ENCODE results near the gene CYP24A1. TPM values are rescaled to one million over a fixed set of nuclear protein-coding genes. Genes with fewer than 3 reads are reported as not detected.
"Not testable (repeated sequence)": the region's sequence is repeated elsewhere in the genome, so short reads cannot be mapped to it uniquely, and the experiment has no call there.

Gene CYP24A1
- total and polyA plus RNA-seq, 2 donors (not counting 1 experiment from before 2014, with no cell fraction given), result not detected

- Histone ChIP-seq H3K27me3 (replicated peaks in 1 of 4; ENCODE audit: control extremely low read depth in 1 of 4, control insufficient read depth in 3 of 4, insufficient read depth in 4 of 4, low read length in 3 of 4) (peaks cover 0 to 12% (median 3%) of the 10 kb centered on the region in 4 experiments), H4K20me1 (ENCODE audit: control insufficient read depth, insufficient read depth, low read length, poor library complexity, severe bottlenecking) (no peaks in the 10 kb centered on the region), H3K27ac (ENCODE audit: low read length in 2 of 2) (no peak overlapping the region), H3K9ac (ENCODE audit: low read length) (no peak overlapping the region), H3K79me2 (ENCODE audit: control insufficient read depth, insufficient read depth, low read length) (no peaks in the 10 kb centered on the region), H3K9me3 (ENCODE audit: control extremely low read depth in 1 of 3, control insufficient read depth in 2 of 3, insufficient read depth in 1 of 3, low read length in 2 of 3) (peaks cover 2 to 3% (median 2%) of the 10 kb centered on the region in 3 donors), H3K4me1 (ENCODE audit: control insufficient read depth in 2 of 2, insufficient read depth in 2 of 2, low read length in 2 of 2) (no peaks in the 10 kb centered on the region), H3K36me3 (replicated peaks in 1 of 2; ENCODE audit: control extremely low read depth in 1 of 2, control insufficient read depth in 1 of 2, extremely low read depth in 1 of 2, insufficient read depth in 2 of 2, low read length in 1 of 2) (no peaks in the 10 kb centered on the region), H2AFZ (ENCODE audit: insufficient read depth, low read depth, low read length, poor library complexity, severe bottlenecking) (no peak overlapping the region), H3K4me3 (ENCODE audit: control extremely low read depth in 1 of 5, extremely low read depth in 1 of 5, insufficient read depth in 1 of 5, low read depth in 2 of 5, low read length in 4 of 5) (no peak overlapping the region), H3K4me2 (replicated peaks; ENCODE audit: low read depth, low read length, poor library complexity, severe bottlenecking) (no peak overlapping the region)
- peaks cover 2% of the 10 kb centered on the region for H3K4me1 Mint-ChIP-seq
- intact Hi-C loops (cut with micrococcal nuclease), result no loop called here
- POLR2A ChIA-PET, result no interaction called here
- CTCF ChIA-PET, result no interaction called here
- no peaks in the 10 kb centered on the region for H3K27me3 Mint-ChIP-seq
- ATAC-seq (ENCODE audit: low read depth), result no peak
- no peak for DNase-seq
- 97% methylated on average over 7 of the region's 8 CpGs for WGBS (ENCODE audit: insufficient coverage)
- H3K27ac Mint-ChIP-seq, result no peak overlapping the region
- TF ChIP-seq, protein P1, sequence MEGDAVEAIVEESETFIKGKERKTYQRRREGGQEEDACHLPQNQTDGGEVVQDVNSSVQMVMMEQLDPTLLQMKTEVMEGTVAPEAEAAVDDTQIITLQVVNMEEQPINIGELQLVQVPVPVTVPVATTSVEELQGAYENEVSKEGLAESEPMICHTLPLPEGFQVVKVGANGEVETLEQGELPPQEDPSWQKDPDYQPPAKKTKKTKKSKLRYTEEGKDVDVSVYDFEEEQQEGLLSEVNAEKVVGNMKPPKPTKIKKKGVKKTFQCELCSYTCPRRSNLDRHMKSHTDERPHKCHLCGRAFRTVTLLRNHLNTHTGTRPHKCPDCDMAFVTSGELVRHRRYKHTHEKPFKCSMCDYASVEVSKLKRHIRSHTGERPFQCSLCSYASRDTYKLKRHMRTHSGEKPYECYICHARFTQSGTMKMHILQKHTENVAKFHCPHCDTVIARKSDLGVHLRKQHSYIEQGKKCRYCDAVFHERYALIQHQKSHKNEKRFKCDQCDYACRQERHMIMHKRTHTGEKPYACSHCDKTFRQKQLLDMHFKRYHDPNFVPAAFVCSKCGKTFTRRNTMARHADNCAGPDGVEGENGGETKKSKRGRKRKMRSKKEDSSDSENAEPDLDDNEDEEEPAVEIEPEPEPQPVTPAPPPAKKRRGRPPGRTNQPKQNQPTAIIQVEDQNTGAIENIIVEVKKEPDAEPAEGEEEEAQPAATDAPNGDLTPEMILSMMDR (IDR thresholded peaks at IDR 0.05), result no peak
- no peak for TF ChIP-seq EZH2 (IDR thresholded peaks at IDR 0.05; ENCODE audit: borderline replicate concordance, insufficient read depth, low read depth, low read length, poor library complexity, severe bottlenecking)
- H3K9me3 Mint-ChIP-seq (ENCODE audit: insufficient read depth), result no peaks in the 10 kb centered on the region
- no peak overlapping the region for H3K4me3 Mint-ChIP-seq
These were observed 41.8 kb downstream of the CYP24A1 start for GRCh38 chr20:54131675-54132611.

DNA sequence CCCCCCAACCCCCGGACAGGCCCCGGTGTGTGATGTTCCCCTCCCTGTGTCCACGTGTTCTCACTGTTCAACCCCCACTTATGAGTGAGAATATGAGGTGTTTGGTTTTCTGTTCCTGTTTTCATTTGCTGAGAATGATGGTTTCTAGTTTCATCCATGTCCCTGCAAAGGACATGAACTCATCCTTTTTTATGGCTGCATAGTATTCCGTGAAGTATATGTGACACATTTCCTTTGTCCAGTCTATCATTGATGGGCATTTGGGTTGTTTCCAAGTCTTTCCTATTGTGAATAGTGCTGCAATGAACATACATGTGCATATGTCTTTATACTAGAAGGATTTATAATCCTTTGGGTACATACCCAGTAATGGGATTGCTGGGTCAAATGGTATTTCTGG is 42.7 kb downstream of the CYP24A1 start:
- WGBS (ENCODE audit: insufficient coverage), result no CpG with 5 or more reads among the region's 4 CpGs
- not testable (repeated sequence) for H3K4me2 ChIP-seq (replicated peaks; ENCODE audit: low read depth, low read length, poor library complexity, severe bottlenecking)

More for the DNA sequence above, 42.7 kb downstream of the CYP24A1 start:
- H3K27ac Mint-ChIP-seq; H3K27me3 ChIP-seq (replicated peaks in 1 of 4; ENCODE audit: control extremely low read depth in 1 of 4, control insufficient read depth in 3 of 4, insufficient read depth in 4 of 4, low read length in 3 of 4); H3K9me3 Mint-ChIP-seq (ENCODE audit: insufficient read depth); DNase-seq; intact Hi-C loops (cut with micrococcal nuclease); H4K20me1 ChIP-seq (ENCODE audit: control insufficient read depth, insufficient read depth, low read length, poor library complexity, severe bottlenecking); H3K4me1 Mint-ChIP-seq; CTCF ChIA-PET; POLR2A ChIA-PET; H3K9ac ChIP-seq (ENCODE audit: low read length); H3K9me3 ChIP-seq (ENCODE audit: control extremely low read depth in 1 of 3, control insufficient read depth in 2 of 3, insufficient read depth in 1 of 3, low read length in 2 of 3); H3K36me3 ChIP-seq (replicated peaks in 1 of 2; ENCODE audit: control extremely low read depth in 1 of 2, control insufficient read depth in 1 of 2, extremely low read depth in 1 of 2, insufficient read depth in 2 of 2, low read length in 1 of 2); H3K27ac ChIP-seq (ENCODE audit: low read length in 2 of 2); H3K4me3 ChIP-seq (ENCODE audit: control extremely low read depth in 1 of 5, extremely low read depth in 1 of 5, insufficient read depth in 1 of 5, low read depth in 2 of 5, low read length in 4 of 5); H2AFZ ChIP-seq (ENCODE audit: insufficient read depth, low read depth, low read length, poor library complexity, severe bottlenecking); H3K79me2 ChIP-seq (ENCODE audit: control insufficient read depth, insufficient read depth, low read length); H3K27me3 Mint-ChIP-seq; H3K4me3 Mint-ChIP-seq; H3K4me1 ChIP-seq (ENCODE audit: control insufficient read depth in 2 of 2, insufficient read depth in 2 of 2, low read length in 2 of 2); ATAC-seq (ENCODE audit: low read depth): not testable (repeated sequence)

Measured in B cell (primary cell).